ENCODE results near the gene PLA2G6.
"Not testable (repeated sequence)": the region's sequence is repeated elsewhere in the genome, so short reads cannot be mapped to it uniquely, and the experiment has no call there.

Gene PLA2G6

DNA sequence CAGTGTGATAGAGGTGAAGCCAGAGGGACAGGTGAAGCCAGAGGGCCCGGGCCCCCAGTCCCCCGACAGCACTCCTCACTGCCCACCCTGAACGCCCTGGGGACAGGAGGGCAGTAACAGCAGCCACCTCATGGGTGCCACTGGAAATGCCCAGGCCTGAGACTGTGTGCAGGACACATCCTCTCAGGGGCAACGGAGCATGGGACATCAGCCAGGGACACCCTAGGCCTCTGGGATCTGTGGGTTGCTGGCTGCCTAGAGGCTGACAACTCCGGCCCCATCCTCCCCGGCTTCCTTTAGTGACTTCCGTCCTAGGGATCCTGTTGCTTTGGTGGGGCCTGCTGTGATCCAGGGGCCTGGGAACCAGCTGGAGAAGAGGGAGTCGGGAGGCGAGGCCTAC lies 53.8 kb downstream of the PLA2G6 start:
- no peak for DNase-seq

DNA sequence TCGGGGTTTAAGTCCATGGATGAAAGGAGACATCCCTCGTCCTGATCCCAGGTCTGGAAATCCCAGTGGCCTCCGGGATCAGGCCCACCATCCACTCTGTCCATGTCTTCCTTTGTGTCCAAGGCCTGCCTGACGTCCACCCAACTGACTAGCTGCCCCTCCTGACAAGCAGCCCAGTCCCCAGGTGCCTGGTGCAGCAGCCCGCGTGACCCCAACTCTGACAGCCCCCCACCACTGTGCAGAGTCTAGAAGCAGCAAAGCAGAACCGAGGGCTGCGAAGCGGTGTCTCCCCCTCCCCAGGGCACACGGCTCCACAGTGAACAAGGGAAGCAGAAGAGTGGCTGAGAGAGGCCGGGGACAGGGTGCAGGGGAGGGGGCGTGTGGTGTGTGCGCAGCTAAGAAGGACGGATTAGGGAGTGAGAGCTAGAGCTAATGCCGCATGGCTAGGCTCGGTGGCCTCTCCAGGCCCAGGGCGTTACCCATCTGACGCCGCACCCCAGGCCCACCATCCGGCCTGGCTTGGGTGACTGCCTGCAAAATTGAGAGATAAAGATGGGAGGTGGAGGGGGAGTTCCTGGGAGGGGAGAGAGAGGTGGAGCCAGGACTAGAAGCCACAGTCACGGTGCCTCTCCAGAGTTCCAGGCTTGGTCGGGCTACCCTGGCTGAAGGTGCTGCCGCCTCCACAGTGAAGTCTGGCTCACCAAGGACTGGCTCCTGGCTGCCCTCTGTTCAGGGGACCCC lies 54.5 kb downstream of the PLA2G6 start:
- no peak for DNase-seq

DNA sequence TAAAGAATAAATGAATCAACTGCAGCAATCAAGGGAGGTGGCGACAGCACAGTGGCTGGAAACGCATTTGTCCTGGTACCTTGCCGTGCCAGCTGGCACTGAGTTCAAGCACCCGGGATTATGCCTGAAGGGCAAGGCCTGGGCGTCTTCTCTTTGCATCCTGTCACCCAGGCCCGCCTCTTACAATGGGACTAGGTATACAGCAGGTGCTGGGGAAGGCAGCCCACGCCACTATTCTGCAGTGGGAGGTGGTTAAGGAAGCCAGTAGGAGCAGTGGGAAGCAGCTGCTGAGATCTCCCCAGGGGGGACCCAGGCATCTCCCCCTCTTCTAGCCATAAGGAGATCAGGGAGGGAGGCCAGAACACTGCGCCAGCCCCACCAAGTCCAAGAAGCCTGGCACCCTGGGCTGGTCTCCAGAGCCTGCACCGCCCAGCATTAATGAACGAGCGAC lies 55.9 kb downstream of the PLA2G6 start:
- no peak for DNase-seq

DNA sequence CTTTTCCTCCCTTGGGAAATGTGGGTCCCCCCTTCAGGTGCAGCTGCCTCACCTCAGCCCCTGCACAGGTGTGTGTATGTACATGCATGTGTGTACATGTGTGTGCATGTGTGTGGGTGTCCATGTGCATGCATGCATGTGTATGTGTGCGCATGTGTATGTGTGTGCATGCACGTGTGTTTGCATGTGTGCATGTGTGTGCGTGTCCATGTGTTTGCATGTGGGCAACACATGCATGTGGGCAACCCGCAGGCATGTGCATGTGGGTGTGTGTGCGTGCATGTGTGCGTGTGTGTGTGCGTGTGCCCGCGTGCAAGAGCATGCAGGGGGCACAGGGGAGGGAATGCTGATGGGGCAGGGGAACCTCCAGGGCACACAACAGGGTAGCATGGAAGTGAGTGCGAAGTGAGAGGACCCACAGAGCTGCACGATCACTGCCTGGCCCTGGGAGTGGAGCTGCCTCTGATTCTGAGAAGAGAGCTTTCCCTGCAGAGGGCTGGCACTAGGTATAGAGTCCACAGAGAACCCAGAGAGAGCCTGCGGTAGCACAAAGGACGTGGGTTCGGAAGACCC lies 56.5 kb downstream of the PLA2G6 start:
- no peak for DNase-seq

DNA sequence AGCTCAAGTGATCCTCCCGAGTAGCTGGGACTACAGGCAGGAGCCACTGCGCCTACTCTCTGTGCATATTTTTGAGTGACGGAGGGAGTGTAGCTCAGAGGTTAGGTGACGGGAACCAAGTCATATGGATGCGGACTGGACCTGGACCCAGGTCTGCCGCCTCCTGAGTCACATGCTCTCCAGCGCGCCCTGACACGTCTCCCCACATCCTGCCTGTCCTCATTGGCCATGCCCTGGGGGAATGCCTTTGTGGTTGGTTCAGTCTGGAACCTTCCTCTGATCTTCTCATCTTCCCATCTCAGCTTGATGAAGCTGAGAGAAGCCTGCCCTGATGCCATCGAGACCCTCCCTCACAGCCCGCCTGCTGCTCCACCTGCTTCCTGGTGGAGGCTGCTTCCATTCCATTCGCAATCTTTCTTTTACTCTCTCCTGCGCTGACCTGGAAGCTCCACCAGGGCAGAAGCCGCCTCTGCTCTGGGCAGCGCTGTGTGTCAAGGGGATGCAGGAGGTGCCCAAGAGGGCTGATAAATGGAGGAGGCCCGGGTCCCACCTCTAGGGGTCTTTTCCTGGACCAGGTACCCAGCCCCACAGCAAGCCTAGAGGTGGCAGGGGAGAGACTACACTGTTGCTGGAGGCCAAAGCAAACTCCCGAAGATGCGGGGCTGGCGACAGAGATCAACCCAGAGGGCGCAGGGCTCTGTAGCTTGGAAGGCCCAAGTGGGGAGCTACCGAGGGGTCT lies 57.2 kb downstream of the PLA2G6 start:
- no peak for DNase-seq

DNA sequence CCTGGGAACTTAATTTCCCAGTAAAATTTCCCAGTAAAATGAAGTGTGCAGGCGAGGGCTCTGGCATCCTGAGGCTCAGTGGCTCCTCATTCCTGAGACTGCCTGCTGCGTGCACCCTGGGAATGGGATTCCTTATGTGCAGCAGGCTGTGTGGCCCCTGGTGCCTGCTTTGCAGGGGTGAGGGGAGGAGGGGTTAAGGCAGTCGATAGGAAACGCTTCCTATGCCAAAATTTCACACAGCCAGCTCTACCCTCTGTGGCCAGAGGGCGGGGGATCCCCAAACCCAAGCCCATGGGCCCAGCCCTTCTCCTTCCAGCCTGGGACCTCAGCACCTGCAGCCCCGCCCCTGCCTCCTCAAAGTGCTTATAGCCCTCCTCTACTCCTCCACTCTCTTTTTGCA lies 59.0 kb downstream of the PLA2G6 start:
- no peak for DNase-seq

DNA sequence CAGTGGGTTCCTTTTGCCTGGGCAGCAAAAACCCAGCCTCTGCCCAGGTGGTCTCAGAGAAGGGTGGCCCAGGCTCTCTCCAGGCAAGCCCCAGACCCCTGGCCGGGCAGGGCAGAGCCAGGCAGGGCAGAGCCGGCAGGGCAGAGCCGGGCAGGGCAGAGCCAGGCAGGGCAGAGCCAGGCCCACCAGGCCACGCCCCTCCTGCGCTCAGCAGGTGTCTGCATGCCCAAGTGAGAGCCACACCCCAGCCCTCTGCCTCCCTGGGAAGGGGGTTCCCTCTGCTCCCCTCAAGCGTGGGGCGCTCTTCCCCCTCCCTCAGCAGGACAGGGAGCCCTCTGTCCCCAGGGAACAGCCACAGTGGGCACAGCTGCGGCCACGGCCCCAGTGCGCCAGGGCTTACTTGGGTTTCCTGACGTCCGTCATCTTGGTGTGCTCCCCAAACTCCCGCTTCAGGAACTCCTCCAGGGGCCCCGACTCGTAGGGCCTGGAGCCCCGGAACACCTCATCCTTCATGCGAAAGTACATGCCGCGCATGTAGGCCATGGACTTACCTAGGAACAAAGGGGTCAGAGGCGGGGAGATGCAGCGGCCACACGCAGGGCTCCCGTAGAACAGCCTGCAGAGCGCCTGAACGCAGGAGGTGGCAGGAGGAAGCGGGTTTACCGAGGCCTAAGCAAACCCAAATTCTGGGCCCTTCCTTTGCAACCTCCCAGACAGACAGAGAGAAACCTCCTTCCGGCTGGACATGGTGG lies 61.1 kb downstream of the PLA2G6 start:
- no peak for DNase-seq

DNA sequence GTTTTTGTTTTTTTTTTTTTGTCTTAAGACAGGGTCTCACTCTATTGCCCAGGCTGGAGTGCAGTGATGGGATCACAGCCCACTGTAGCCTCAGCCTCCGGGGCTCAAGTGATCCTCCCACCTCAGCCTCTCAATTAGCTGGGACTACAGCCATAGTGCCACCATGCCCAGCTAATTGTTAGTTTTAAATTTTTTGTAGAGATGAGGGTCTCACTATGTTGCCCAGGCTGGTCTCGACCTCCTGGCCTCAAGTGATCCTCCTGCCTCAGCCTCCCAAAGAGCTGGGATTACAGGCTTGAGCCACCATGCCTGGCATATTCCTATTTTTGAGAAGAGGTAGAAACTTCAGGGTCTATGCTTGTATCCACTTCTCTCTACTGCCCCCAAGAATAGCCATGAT lies 62.9 kb downstream of the PLA2G6 start:
- not testable (repeated sequence) for DNase-seq

DNA sequence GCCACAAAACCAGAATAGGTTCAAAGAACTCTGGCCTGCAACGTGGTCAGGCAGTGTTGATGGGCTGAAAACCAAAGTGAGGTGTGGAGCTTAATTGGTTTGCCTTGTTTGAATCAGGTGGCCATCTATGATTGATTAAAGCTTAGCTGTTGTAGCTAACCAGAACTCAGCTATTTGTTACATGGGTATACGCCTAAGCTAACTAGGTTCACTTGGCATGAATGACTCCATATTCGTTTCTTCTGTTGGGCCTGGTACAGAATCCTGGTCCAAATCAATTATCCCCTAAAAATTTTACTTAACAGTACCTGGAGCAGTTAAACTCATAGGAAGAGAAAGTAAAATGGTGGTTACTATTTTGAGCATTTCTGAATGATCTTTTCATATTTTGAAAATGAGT lies 63.4 kb downstream of the PLA2G6 start:
- no peak for DNase-seq

DNA sequence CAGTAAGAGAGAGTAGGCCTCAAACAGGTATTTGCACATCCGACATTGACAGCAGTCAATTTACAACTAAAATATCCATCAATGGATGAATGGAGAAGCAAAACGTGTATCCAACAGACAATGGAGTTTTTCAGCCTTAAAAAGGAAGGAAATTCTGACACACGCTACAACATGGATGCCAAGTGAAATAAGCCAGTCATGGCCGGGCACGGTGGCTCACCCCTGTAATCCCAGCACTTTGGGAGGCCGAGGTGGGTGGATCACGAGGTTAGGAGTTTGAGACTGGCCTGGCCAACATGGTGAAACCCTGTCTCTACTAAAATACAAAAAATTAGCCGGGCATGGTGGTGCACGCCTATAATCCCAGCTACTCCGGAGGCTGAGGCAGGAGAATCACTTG lies 64.1 kb downstream of the PLA2G6 start:
- DNase-seq: not testable (repeated sequence)

DNA sequence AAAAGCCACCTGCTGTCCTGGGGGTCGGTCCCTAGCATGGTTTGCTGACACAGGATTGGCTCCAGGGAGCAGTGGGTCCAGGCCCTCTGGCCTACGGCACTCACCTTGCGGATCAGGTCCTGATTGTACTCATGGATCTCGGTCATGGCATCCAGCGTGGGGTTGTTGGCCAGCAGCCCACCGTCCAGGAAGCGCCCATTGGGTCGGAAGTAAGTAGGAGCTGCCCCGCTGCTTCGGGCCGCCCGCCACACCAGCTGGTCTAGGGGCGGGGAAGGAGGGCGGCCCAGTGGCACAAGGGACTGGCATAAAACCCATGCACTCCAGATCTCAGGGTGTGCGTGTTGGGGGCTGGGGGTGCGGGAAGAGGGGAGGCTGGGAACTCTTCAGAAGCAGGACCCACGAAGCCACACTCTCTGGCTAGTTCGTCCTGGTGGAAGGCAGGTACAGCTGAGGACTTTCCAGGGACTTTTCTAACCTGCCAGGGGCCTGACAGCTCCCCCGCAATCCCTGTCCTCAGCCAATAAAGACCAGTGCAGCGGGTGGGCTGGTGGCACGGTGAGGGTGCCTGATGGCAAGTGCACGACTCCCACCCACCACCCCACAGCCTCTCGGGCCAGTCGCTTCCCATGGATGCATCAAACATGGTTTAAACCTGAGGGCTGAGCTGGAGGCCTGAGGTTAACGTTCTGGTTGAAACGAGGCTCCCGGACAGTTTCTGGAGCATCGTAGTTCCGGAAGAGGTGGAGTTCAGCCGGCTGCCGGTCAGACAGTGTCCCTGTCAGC lies 66.0 kb downstream of the PLA2G6 start:
- DNase-seq: no peak

DNA sequence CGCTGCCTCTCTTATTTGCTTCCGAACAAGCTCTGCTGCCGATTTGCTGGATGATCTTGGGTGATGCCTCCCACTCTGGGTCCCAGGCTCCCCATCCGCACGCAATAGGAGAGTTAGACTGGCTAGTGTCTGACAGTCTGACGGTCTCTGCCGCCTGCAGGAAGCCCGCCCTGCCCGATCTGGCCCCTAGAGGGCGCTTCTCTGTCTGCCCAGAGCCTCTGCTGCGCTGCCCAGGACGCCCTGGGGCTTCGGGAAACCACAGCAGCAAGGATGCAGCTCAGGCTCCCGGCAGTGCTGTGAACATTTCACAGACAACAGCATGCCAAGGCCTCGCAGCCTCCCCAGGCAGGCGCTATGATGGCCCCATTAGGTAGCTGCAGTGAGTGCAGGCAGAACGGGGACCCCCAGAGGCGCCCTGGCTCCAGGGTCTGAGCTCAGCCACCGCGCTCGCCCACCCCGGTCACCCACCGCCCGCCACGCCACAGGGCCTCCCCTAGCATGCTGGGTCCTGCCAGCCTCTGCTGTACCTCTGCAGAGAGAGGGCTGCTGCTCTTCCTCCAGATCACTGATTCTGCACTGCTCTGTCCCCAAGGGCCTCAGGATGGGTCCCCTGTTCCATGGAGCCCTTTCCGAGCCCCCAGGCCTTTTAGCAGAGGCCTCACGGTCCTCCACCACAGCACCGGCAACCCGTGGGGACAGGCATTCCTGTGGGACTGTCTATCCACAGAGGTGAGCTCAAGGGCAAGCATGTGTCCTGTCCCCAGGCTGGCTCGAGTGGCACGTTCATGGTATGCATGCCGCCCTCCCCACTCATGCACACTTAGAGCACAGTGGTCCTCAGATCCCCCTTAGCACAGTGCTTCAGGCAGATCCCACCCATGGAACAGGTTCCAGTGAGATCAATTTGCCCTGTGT lies 66.9 kb downstream of the PLA2G6 start:
- DNase-seq: peak; percentile 86

DNA sequence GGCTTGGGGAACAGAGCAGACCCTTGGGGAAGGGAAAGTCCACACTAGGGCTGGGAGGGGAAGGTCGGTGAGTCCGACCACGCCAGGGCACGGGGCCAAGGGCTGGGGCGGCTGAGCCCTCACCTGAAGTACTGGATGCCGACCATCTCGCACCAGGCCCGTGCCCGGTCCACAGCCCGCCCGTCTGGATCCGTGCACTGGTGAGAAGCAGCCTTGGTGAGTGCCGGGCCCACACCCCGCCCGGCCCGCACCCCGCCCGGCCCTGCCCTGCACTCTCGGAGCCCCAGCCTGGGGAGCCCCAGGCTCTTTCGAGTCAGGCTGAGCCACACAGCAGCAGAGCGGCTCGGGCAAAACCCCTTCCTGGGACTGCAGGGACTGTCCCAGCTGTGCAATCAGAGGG lies 69.2 kb downstream of the PLA2G6 start:
- no peak for DNase-seq

DNA sequence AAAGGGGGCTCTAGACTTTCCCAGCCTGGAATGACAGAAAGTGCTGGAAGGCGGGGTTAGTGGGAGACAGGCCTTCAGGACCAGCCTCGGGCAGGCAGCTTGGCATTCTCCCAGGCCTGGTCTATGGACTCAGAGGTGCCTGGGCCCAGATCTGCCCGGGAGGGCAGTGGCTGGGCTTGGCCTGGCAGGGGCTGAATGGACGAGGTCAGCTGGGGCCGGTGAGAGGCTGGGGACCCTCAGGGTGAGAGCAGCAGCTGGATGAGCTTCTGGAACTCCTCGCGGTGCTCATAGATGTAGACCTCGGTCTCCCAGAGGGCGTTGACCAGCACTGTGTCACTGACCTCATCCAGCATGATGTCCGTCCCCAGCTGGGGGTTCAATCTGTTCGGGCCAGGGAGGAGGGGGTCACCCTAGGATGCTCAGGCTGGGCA lies 69.7 kb downstream of the PLA2G6 start:
- no peak for DNase-seq

DNA sequence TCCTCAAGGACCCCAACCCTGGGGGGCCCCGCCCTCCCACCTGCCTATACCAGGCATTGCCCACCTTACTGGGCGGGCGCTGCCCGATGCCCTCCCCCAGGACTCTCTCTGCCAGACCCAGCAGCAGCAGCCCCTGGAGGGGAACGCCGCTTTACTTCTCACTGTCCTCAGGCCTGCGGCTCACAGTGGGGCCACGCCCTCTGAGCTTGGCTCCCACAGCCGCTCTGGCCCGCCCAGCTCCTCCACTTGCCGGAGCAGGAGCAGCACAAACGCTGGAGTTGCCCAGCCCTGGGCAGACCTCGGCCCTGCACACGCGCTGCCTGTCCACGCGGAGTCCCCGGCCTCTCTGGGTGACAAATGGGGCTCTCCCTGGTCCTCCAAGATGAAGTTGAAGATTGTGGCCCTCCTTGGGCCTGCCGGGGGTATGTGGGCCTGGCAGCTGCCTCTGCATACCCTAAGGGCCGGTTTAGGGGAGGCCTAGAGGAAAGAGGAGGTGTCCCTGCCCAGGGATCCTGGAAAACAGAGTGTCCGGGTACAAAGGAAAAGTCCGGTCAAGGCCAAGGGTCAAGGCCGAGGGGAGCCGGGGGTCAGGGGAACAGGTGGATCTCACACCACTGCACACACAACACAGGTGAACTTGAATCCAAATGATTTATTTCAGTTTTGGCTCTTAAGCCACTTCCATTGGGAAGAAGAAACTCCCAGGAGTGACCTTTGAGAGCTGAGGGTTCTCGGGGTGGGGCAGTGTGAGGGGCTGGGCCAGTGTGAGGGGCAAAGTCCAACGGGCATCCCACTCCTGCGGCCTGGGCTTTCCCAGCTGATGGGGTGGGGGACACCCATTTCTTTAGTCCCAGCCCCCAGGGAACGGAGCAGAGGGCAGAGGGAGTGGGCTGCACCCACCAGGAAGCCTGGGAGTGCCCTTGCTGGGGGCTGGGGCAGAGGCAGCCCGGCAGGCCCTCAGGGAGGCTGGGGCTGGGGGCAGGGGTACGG lies 70.5 kb downstream of the PLA2G6 start:
- DNase-seq: no peak

DNA sequence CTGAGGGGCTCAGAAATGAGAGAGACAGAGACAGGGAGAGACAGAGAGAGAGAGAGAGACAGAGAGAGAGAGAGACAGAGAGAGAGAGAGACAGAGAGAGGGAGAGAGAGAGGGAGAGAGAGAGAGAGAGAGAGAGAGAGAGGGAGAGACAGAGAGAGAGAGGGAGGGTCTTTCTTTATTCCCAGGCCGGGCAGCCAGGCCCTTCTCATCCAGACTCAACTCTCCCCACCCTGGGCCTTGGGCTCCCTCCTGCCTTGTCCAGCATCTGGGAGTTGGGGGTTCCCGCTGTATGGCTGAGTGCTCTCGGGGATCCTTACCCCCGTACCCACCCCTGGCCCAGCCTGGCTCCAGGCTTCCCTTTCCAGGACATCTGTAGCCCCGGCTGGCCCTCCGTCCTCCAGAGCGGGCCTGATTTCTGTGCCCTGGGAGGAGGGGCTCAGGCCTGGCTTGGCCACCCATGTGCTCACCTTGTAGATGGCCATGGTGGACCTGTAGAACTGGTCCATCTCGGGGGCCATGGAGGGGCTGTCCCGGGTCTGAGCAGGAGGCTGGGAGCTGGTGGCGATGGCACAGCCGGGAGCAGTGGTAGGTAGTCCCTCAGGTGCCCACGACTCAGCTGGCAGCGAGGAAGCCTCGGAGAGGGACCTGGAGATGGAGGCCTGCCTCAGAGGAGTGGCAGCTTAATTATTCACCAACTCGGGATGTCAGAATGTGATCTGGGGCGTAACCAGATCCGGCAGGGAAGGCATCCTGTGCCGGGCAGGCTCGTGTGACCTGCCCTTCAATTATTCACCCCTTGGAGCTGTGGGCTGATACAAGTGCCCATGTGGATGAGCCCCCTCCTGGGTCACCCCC lies 71.4 kb downstream of the PLA2G6 start, which contains the start of gene BAIAP2L2:
BAIAP2L2 (minus strand) TSS at position 677 of the 855 bp plus-strand sequence; CDS start at position 518, 159 bp downstream.
- DNase-seq: no peak

DNA sequence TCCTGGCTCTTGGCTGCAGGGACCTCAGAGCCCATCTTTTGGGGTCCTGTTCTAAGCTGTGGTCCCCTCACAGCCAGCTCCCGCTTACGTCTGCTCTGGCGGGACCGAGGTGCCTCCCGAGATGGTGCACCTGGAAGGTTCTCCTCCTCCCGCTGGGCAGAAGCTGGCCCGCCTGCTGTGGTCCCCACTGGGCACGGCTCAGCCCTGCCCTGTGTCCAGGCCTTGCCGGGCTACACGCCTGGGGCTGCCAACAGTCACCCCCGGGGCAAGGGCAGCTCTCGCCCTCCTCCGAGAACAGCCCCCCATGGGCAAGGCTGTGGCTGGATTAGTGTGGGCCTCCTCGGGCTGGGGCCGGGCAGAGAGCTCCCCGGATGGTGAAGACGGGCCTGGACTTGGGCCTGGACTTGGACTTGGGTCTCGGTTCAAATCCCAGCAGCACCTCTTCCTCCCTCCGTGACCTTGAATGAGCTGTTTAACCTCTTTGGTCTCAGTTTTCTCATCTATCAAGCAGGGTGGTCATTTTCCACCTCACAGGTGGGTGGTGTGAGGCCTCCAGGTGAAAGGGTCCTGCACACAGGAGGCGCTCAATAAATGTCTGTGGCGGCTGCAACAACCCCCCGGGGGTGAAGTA lies 72.1 kb downstream of the PLA2G6 start:
- no peak for DNase-seq
